GM18508 (cell line): ENCODE measurements around the gene A1CF.
"Not testable (repeated sequence)": the region's sequence is repeated elsewhere in the genome, so short reads cannot be mapped to it uniquely, and the experiment has no call there.

Source experiments
- ATAC-seq: cut with Tn5 transposase; IDR thresholded peaks from one replicate; pipeline ENCODE4 v1.9.1; 2021; ENCODE audit warnings: moderate number of reproducible peaks; ENCODE audit not compliant: insufficient read depth, unreplicated experiment

A1CF gene

GRCh38 chr10:50796693-50797092 is 88.7 kb downstream of the A1CF start:
- ATAC-seq: no peak

- no peak for ATAC-seq
Observed at GRCh38 chr10:50794490-50794889, 90.9 kb downstream of the A1CF start.

- ATAC-seq: no peak
Observed at GRCh38 chr10:50788951-50789945, 96.2 kb downstream of the A1CF start.

GRCh38 chr10:50787962-50788361 is 97.5 kb downstream of the A1CF start:
- ATAC-seq: not testable (repeated sequence)

GRCh38 chr10:50782017-50782416 is 103.4 kb downstream of the A1CF start:
- not testable (repeated sequence) for ATAC-seq

GRCh38 chr10:50780036-50780435 is 105.4 kb downstream of the A1CF start:
- ATAC-seq: not testable (repeated sequence)

GRCh38 chr10:50774868-50775267 is 110.6 kb downstream of the A1CF start:
- ATAC-seq: not testable (repeated sequence)

GRCh38 chr10:50772042-50772441 is 113.4 kb downstream of the A1CF start:
- ATAC-seq: not testable (repeated sequence)

- ATAC-seq: not testable (repeated sequence)
Observed at GRCh38 chr10:50766774-50767513, 118.5 kb downstream of the A1CF start.
